Activated CD8-positive, alpha-beta T cell treated with anti-CD3 and anti-CD28 coated beads, Interleukin-2, amount 10 ng/mL, durations not matched to agents 7 days and 5 days (primary cell): ENCODE measurements around the gene FSTL4. TPM values are rescaled to one million over a fixed set of nuclear protein-coding genes. Genes with fewer than 3 reads are reported as not detected.

Experiments used
- ATAC-seq: fragments of 150-1000 bp; cut with Tn5 transposase; one replicate; pipeline ENCODE4 v1.10.0; 2021; ENCODE audit warnings: moderate library complexity
- CTCF ChIA-PET: fragments of 350-600 bp; sonication (Branson Sonifier 250); formaldehyde crosslinking; loops from one replicate; lab custom pipeline; 2021; ENCODE audit warnings: antibody characterized with exemption; lab: Charles Lee
- POLR2A ChIA-PET: fragments of 350-600 bp; sonication (Branson Sonifier 250); formaldehyde crosslinking; loops from one replicate; lab custom pipeline; 2021; ENCODE audit warnings: antibody characterized with exemption; lab: Charles Lee
- DNase-seq: peaks from one replicate; pipeline ENCODE4 v3.0.0-alpha.2; 2020
- H3K27ac Mint-ChIP-seq: one replicate; pipeline ENCODE4 v1.8.0; 2021; ENCODE audit warnings: mild to moderate bottlenecking, mixed read lengths
- H3K27me3 Mint-ChIP-seq: one replicate; pipeline ENCODE4 v1.8.0; 2021; ENCODE audit warnings: low read depth, mixed read lengths
- H3K36me3 Mint-ChIP-seq: one replicate; pipeline ENCODE4 v1.8.0; 2021; ENCODE audit warnings: low read depth, mixed read lengths
- H3K4me1 Mint-ChIP-seq: one replicate; pipeline ENCODE4 v1.8.0; 2021; ENCODE audit warnings: low read depth, mixed read lengths
- H3K4me3 Mint-ChIP-seq: one replicate; pipeline ENCODE4 v1.8.0; 2021; ENCODE audit warnings: mild to moderate bottlenecking, mixed read lengths
- H3K9me3 Mint-ChIP-seq: one replicate; pipeline ENCODE4 v1.8.0; 2022; ENCODE audit warnings: mixed read lengths; ENCODE audit not compliant: insufficient read depth
- total RNA-seq, 2 experiments: library from RNA; stranded (reverse); gene quantifications; one replicate each; pipeline ENCODE4 v1.2.3, GENCODE V29; 2021

Gene FSTL4
- total RNA-seq, 2 experiments from 2014 or later: not detected

DNA sequence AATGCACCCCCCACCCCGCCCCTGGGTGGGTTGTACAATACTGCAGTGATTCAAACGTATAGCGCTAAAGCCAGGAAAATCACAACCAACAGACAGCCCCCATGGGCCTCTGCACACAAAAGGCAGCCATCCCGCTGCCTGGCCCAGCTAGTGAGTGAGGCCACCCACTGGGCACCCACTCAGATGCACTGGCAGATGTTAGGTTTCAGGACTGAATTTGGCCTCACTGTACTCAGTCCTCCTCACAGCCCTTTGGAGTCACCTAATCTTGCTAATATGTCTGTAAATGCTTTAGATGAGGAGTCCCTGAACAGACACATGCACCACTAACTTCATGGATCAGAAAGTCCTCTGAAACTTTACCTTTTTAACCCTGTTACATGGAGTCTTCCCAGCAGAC is 87.7 kb downstream of the FSTL4 start:
- no peaks in the 10 kb centered on the region for H3K9me3 Mint-ChIP-seq
- ATAC-seq (no peak), DNase-seq (no peak)
- ChIA-PET CTCF (interaction anchor here (1.0 kb wide), 1 partner anchor 28 kb away, joined by 3 read pairs; no protein-coding TSS in a partner anchor), POLR2A (no interaction called here)
- peaks cover 23% of the 10 kb centered on the region for H3K27me3 Mint-ChIP-seq
- no peak overlapping the region for H3K4me3 Mint-ChIP-seq
- H3K4me1 Mint-ChIP-seq: no peaks in the 10 kb centered on the region
- H3K27ac Mint-ChIP-seq: no peak overlapping the region
- no peaks in the 10 kb centered on the region for H3K36me3 Mint-ChIP-seq

- H3K27me3 Mint-ChIP-seq: peaks cover 28% of the 10 kb centered on the region
- no peak overlapping the region for H3K27ac Mint-ChIP-seq
- ChIA-PET CTCF (no interaction called here), POLR2A (no interaction called here)
- ATAC-seq (no peak), DNase-seq (peak; percentile 8)
- no peaks in the 10 kb centered on the region for H3K4me1 Mint-ChIP-seq
- no peaks in the 10 kb centered on the region for H3K36me3 Mint-ChIP-seq
- no peak overlapping the region for H3K4me3 Mint-ChIP-seq
- no peaks in the 10 kb centered on the region for H3K9me3 Mint-ChIP-seq
These were observed 88.3 kb downstream of the FSTL4 start for GRCh38 chr5:133523961-133524586.

GRCh38 chr5:133523013-133523658 is 89.2 kb downstream of the FSTL4 start:
- H3K36me3 Mint-ChIP-seq: no peaks in the 10 kb centered on the region
- no peak for DNase-seq
- CTCF ChIA-PET: no interaction called here

GRCh38 chr5:133521801-133522200 is 90.5 kb downstream of the FSTL4 start:
- DNase-seq (no peak), ATAC-seq (no peak)
- Mint-ChIP-seq H3K9me3 (no peaks in the 10 kb centered on the region), H3K4me3 (no peak overlapping the region), H3K4me1 (no peaks in the 10 kb centered on the region), H3K36me3 (no peaks in the 10 kb centered on the region), H3K27ac (no peak overlapping the region), H3K27me3 (peaks cover 31% of the 10 kb centered on the region)
- ChIA-PET CTCF (no interaction called here), POLR2A (no interaction called here)

More at GRCh38 chr5:133523013-133523658, 89.2 kb downstream of the FSTL4 start:
- peaks cover 25% of the 10 kb centered on the region for H3K27me3 Mint-ChIP-seq
- no peak for ATAC-seq
- H3K4me3 Mint-ChIP-seq: no peak overlapping the region
- H3K4me1 Mint-ChIP-seq: no peaks in the 10 kb centered on the region
- no peaks in the 10 kb centered on the region for H3K9me3 Mint-ChIP-seq
- H3K27ac Mint-ChIP-seq: no peak overlapping the region
- POLR2A ChIA-PET: no interaction called here

DNA sequence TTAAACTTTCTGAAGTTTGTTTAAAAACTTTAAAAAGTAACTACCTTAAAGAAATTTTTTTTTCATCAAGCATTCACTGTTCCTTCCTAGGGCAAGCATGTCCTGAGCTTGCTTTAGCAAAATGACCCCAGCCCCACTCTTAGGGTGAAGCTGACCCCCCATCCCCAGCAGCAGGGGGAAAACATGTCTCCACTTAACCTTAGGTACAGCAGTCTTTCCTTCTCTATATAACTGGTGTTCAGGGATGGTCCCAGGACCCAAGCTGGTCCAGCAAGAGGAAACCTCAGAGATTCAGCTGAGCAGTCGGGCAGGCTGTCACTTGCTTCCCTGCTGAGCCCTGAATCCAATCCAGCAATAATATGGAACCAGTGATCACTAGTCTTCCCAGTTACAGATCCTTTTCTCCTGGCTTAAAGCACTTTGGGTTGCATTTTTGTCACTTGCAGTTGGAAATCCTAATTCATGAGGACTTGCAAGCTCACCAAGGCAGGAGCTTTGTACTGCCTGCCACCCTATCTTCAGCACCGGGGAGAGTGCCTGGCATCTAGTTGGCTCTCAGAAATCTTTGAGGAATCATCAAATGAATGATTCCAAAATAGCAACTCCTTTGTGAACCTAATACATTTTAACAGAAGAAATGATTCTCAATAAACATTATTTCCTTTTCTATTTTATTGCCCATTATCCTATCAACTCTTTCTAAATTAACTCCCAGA is 91.2 kb downstream of the FSTL4 start:
- Mint-ChIP-seq H3K4me3 (no peak overlapping the region), H3K4me1 (no peaks in the 10 kb centered on the region), H3K9me3 (no peaks in the 10 kb centered on the region), H3K27me3 (peaks cover 33% of the 10 kb centered on the region), H3K27ac (no peak overlapping the region), H3K36me3 (no peaks in the 10 kb centered on the region)
- ChIA-PET POLR2A (no interaction called here), CTCF (no interaction called here)
- no peak for ATAC-seq
- DNase-seq: no peak

DNA sequence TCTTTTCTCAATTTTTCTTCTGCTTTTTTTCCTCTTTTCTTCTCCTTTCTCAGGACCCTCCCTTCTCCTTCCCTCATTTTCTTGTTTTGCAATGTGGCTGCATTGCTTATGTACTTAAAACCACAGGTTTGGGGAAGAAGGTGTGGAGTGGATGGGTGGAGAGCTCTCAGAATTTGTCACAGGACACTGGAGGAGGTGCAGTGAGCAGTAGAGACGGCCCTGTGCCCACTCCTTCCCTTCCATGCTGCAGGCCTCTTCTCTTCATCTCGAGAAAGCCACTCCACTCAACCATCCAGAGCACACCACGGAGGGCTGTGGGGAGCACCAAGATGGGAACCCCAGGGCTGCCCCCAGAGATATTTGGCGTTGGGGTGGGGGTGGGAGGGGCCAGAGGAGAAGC is 92.3 kb downstream of the FSTL4 start:
- Mint-ChIP-seq H3K27ac (no peak overlapping the region), H3K36me3 (no peaks in the 10 kb centered on the region), H3K4me3 (no peak overlapping the region), H3K27me3 (peaks cover 33% of the 10 kb centered on the region), H3K9me3 (no peaks in the 10 kb centered on the region), H3K4me1 (no peaks in the 10 kb centered on the region)
- DNase-seq: no peak
- ChIA-PET CTCF (no interaction called here), POLR2A (no interaction called here)
- ATAC-seq: no peak

DNA sequence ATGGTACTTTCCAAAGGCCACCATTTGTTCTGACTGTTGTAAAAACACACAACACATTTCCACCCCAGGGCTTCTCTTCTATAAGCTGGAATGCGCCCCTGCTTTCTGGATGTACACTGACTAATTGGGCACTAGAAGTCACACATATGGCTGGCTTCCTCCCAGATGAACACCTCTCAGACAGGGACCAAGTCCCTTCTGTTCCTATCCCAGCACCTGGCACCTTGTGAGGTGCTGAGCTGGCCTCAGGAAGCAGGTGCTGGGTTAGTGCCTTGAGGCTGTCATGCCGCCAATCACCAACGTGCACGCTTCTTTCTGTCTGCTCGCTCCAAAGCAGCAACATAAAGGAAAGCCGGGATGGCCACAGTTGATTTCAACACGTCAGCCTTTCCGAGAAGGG is 93.2 kb downstream of the FSTL4 start:
- Mint-ChIP-seq H3K4me1 (no peaks in the 10 kb centered on the region), H3K9me3 (no peaks in the 10 kb centered on the region), H3K27ac (no peak overlapping the region), H3K27me3 (peaks cover 35% of the 10 kb centered on the region), H3K36me3 (no peaks in the 10 kb centered on the region), H3K4me3 (no peak overlapping the region)
- ATAC-seq (no peak), DNase-seq (no peak)
- CTCF ChIA-PET: no interaction called here
- POLR2A ChIA-PET: no interaction called here

DNA sequence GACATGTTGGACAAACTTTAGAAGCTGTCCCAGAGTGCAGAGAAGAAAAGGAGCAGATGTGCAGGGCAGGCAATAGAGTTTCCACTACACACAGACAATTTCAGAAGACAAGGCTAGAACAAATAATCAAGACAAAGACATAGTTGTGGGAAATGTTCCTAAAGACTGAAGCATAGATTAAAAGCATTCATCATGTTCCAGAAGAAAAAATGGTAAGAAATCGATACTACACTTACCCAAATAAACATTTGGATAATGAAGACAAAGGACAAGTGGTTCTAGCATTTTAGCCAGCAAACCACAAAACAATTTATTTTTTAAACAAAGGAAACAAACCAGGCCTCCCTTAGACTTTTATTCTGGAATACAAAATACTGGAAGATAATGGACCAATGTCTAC is 97.9 kb downstream of the FSTL4 start:
- no peak for DNase-seq
- no peak overlapping the region for H3K27ac Mint-ChIP-seq
- no peaks in the 10 kb centered on the region for H3K4me1 Mint-ChIP-seq
- no peaks in the 10 kb centered on the region for H3K36me3 Mint-ChIP-seq
- no peak for ATAC-seq
- ChIA-PET POLR2A (no interaction called here), CTCF (no interaction called here)
- no peaks in the 10 kb centered on the region for H3K9me3 Mint-ChIP-seq
- no peak overlapping the region for H3K4me3 Mint-ChIP-seq
- peaks cover 19% of the 10 kb centered on the region for H3K27me3 Mint-ChIP-seq

DNA sequence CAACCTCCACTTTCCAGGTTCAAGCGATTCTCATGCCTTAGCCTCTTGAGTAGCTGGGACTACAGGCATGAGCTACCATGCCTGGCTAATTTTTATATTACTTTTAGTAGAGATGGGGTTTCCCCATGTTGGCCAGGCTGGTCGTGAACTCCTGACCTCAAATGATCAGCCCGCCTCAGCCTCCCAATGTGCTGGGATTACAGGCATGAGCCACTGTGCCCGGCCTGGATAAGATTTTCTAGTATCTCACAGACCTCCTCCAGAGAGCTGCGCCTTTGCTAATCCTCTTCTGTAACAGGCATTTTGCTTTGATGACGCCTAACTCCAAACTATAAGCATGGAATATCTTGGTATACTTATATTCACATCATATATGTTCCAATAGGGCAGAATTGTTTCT is 99.4 kb downstream of the FSTL4 start:
- Mint-ChIP-seq H3K27ac (no peak overlapping the region), H3K4me3 (no peak overlapping the region), H3K27me3 (peaks cover 16% of the 10 kb centered on the region), H3K4me1 (peaks cover 5% of the 10 kb centered on the region), H3K9me3 (no peaks in the 10 kb centered on the region), H3K36me3 (no peaks in the 10 kb centered on the region)
- no peak for ATAC-seq
- no peak for DNase-seq
- ChIA-PET CTCF (no interaction called here), POLR2A (no interaction called here)

DNA sequence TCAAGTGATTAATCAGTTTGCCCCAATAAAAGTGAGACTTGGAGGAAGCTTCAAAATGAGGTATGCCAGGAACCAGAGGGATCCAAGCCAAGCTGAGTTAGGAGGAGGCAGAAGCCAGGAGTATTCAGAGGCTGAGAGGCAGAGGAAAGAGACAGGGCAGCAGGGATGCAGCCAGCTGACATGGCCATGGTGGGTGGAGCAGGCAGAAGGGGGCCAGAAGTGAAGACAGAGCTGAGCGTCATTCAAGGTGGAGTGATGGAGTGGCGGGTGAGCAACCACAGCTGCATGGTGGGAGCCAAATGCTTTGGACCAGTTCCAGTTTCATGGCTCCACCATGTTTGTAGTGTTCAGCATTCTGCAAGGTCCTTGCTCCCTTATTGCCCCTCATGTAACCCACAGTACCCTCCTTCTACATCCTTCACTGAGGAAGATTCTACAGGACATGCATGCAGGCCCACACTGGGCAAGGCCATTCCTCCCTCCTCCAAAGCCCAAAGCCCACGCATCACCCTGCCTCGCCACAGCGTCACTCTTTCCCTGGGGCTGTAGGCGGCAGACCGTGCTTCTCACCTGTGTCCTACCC is 100.6 kb downstream of the FSTL4 start:
- Mint-ChIP-seq H3K4me1 (peaks cover 5% of the 10 kb centered on the region), H3K4me3 (no peak overlapping the region), H3K27me3 (peaks cover 10% of the 10 kb centered on the region), H3K27ac (no peak overlapping the region), H3K9me3 (no peaks in the 10 kb centered on the region), H3K36me3 (no peaks in the 10 kb centered on the region)
- ChIA-PET POLR2A (no interaction called here), CTCF (no interaction called here)
- DNase-seq (no peak), ATAC-seq (no peak)

DNA sequence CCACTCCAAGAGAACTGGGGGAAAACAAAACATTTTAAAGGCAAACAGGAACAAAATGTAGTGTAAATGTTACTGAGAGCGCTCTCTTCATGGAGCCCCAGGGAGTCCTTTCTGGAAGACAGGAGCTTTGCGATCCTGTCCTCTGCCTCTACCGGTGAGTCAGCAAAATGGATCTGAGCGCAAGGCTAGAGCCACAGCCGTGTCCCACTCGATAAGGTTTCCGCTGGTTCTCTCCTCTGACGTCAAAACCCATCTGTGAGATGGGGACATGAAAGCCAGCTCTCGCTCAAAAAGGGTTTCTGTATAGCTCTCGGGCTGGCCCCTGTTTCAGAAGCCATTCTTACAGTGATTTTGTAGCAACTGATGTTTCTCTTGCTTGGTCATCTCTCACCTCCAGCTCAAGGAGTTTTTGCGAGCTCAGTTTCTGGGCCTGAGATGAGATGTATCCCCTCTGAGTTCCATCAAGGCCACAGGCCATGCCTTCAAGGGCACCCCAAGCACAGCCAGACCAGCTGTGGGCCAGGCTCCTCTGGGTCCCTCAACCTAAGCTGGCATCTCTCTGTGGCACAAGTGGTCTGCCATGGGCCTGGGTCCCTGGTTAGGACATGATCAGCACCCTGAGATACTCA is 101.6 kb downstream of the FSTL4 start:
- Mint-ChIP-seq H3K9me3 (no peaks in the 10 kb centered on the region), H3K27ac (no peak overlapping the region), H3K4me1 (peaks cover 5% of the 10 kb centered on the region), H3K36me3 (no peaks in the 10 kb centered on the region), H3K27me3 (peaks cover 6% of the 10 kb centered on the region), H3K4me3 (no peak overlapping the region)
- DNase-seq (no peak), ATAC-seq (no peak)
- CTCF ChIA-PET: interaction anchor here (1.0 kb wide), 1 partner anchor 87 kb away, joined by 3 read pairs; no protein-coding TSS in a partner anchor
- POLR2A ChIA-PET: no interaction called here

DNA sequence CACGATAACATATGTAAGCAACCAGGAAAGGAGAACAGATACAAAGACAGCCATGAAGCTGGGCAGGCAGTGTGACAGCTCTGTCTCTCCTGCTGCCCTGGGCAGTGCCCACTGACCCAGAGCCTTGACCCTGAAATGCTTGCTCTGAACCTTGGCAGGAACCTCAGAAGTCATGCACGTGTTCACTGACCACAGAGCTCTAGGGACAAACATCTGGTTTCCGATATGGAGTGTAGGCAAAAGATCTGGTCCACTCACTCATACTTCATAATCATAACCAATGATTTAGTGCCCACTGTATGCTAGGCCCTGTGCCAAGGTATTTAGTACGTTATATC is 102.6 kb downstream of the FSTL4 start:
- ATAC-seq: no peak
- H3K27me3 Mint-ChIP-seq: peaks cover 6% of the 10 kb centered on the region
- H3K4me3 Mint-ChIP-seq: no peak overlapping the region
- H3K9me3 Mint-ChIP-seq: no peaks in the 10 kb centered on the region
- CTCF ChIA-PET: interaction anchor here (1.0 kb wide), 1 partner anchor 86 kb away, joined by 3 read pairs; no protein-coding TSS in a partner anchor
- POLR2A ChIA-PET: no interaction called here
- H3K36me3 Mint-ChIP-seq: no peaks in the 10 kb centered on the region
- H3K4me1 Mint-ChIP-seq: peaks cover 5% of the 10 kb centered on the region
- H3K27ac Mint-ChIP-seq: no peak overlapping the region
- no peak for DNase-seq
